ENCODE measurements around the gene RECQL5.

RECQL5 gene

DNA sequence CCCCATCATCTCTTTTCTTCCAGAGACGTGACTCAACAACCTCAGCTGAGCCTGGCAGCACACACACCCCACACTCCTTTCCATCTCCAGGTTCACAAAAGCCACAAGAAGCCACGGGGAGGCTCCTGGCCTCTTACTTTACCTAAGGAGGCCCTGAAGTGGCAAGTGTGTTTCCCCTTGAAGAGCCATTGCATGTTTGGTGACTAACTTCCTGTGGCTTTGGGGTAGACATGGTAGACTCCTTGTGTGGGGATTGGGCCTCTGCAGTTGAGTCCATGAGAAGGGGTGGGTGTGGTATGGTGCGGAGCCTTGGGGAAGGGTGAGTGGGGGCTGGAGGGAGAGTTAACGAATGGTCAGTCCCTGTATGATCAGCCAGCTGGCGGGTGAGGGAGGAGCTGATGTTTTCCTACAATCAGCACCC lies 24.4 kb upstream of the RECQL5 start:
- H3K27ac Mint-ChIP-seq, result peak overlapping the region; percentile 48 to 82 (median 64)
- H3K9me3 Mint-ChIP-seq, result no peaks in the 10 kb centered on the region
- H3K27me3 Mint-ChIP-seq (ENCODE audit: low read depth), result no peaks in the 10 kb centered on the region
- TF ChIP-seq, protein P1, sequence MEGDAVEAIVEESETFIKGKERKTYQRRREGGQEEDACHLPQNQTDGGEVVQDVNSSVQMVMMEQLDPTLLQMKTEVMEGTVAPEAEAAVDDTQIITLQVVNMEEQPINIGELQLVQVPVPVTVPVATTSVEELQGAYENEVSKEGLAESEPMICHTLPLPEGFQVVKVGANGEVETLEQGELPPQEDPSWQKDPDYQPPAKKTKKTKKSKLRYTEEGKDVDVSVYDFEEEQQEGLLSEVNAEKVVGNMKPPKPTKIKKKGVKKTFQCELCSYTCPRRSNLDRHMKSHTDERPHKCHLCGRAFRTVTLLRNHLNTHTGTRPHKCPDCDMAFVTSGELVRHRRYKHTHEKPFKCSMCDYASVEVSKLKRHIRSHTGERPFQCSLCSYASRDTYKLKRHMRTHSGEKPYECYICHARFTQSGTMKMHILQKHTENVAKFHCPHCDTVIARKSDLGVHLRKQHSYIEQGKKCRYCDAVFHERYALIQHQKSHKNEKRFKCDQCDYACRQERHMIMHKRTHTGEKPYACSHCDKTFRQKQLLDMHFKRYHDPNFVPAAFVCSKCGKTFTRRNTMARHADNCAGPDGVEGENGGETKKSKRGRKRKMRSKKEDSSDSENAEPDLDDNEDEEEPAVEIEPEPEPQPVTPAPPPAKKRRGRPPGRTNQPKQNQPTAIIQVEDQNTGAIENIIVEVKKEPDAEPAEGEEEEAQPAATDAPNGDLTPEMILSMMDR (IDR thresholded peaks at IDR 0.05; ENCODE audit: unreplicated experiment in 3 of 3), result no peak
- H3K36me3 Mint-ChIP-seq (ENCODE audit: low read depth), result peaks cover 29% of the 10 kb centered on the region
- H3K4me1 Mint-ChIP-seq, result peaks cover 4% of the 10 kb centered on the region
- H3K4me3 Mint-ChIP-seq, result no peak overlapping the region

DNA sequence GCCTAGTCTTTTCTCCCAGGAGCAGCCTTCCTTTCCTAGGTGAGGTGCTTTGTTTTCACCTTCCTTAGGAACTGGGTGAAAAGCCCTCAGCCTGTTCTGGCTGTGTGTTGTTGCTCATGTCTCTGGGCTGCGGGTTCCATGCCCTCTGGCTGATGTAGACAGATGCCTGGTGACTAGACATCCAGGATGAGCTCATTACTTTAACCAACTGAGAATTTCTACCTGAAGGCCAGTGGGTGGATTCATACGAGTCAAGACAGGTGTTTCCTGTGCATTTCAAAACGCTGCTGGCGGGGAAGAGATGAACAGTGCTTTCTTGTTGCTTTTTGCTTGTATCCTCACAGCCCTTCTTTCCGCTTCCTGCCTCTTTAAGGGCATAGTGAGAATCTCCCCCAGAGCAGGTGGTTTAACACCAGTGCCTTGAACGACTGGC lies 22.5 kb upstream of the RECQL5 start:
- TF ChIP-seq, protein P1 (IDR thresholded peaks at IDR 0.05; ENCODE audit: unreplicated experiment in 3 of 3), result no peak
- peaks cover 4% of the 10 kb centered on the region for H3K4me1 Mint-ChIP-seq
- no peak overlapping the region for H3K4me3 Mint-ChIP-seq
- no peaks in the 10 kb centered on the region for H3K9me3 Mint-ChIP-seq
- H3K36me3 Mint-ChIP-seq (ENCODE audit: low read depth), result peaks cover 23% of the 10 kb centered on the region
- no peaks in the 10 kb centered on the region for H3K27me3 Mint-ChIP-seq (ENCODE audit: low read depth)
- H3K27ac Mint-ChIP-seq, result no peak overlapping the region

DNA sequence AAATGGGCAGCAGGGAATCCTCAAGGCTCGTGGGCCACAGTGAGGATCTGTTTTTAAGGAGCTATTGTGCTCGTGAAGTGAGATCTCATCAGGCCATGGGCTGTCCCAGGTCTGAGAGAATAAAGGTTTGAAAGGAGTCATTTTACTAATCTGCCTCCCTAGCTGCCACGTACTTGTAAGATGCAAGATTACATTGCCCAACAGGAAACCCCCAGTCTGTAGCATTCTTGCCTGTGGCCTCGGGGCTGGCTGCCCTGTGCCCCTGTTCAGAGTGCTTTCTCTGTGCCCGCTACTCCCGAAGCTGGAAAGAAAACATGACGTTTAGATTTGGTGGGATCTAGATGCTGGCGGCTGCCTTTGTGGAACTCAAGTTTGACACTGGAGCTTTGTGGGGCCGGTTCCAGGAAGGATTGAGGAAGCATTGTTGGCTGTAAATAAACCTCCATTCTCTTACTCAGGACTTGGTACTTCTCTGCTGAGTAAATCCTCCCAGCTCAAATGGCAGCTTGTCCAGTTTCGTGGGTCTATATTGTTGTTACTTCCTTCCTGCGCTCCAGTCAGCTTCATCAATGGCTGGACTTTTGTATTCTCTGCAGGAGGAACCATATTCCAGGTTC lies 21.4 kb upstream of the RECQL5 start:
- Mint-ChIP-seq H3K36me3 (ENCODE audit: low read depth) (peaks cover 17% of the 10 kb centered on the region), H3K27ac (peak overlapping the region in 2 of 3 experiments; percentile 2 to 7), H3K9me3 (no peaks in the 10 kb centered on the region), H3K4me1 (peaks cover 4% of the 10 kb centered on the region), H3K4me3 (no peak overlapping the region), H3K27me3 (ENCODE audit: low read depth) (no peaks in the 10 kb centered on the region)
- TF ChIP-seq, protein P1 (IDR thresholded peaks at IDR 0.05; ENCODE audit: unreplicated experiment in 3 of 3), result no peak

- Mint-ChIP-seq H3K27ac (no peak overlapping the region), H3K9me3 (no peaks in the 10 kb centered on the region), H3K4me3 (no peak overlapping the region), H3K27me3 (ENCODE audit: low read depth) (no peaks in the 10 kb centered on the region), H3K36me3 (ENCODE audit: low read depth) (peaks cover 10% of the 10 kb centered on the region), H3K4me1 (no peaks in the 10 kb centered on the region)
- TF ChIP-seq, protein P1 (IDR thresholded peaks at IDR 0.05; ENCODE audit: unreplicated experiment in 3 of 3), result no peak
Observed at GRCh38 chr17:75685499-75685898, 18.5 kb upstream of the RECQL5 start.

- TF ChIP-seq, protein P1 (IDR thresholded peaks at IDR 0.05; ENCODE audit: unreplicated experiment in 3 of 3), result no peak
- Mint-ChIP-seq H3K27me3 (ENCODE audit: low read depth) (no peaks in the 10 kb centered on the region), H3K36me3 (ENCODE audit: low read depth) (peaks cover 11% of the 10 kb centered on the region), H3K9me3 (no peaks in the 10 kb centered on the region), H3K4me1 (no peaks in the 10 kb centered on the region), H3K27ac (no peak overlapping the region), H3K4me3 (no peak overlapping the region)
Observed at GRCh38 chr17:75684924-75685323, 18.0 kb upstream of the RECQL5 start.

DNA sequence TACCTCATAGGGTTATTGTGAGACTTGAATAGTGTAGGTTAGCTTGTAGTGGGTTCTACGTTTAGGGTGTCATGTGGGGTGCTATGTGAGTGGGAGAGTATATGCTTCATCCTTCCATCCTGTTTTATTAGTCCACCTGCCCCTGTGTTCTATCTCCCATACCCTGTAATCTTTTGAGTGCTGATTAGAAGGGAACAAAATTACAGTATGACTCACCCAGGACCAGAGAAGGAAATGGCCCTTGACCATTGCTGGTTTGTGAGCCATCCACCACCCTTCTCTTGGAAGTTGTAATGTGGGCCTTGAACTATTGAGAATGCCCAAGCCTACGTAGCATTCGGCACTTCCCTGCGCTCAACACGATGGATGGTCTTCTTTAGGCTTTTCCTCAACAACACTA lies 17.3 kb upstream of the RECQL5 start:
- H3K36me3 Mint-ChIP-seq (ENCODE audit: low read depth), result peaks cover 15% of the 10 kb centered on the region
- H3K4me1 Mint-ChIP-seq, result no peaks in the 10 kb centered on the region
- H3K27me3 Mint-ChIP-seq (ENCODE audit: low read depth), result no peaks in the 10 kb centered on the region
- H3K27ac Mint-ChIP-seq, result no peak overlapping the region
- H3K4me3 Mint-ChIP-seq, result no peak overlapping the region
- TF ChIP-seq, protein P1 (IDR thresholded peaks at IDR 0.05; ENCODE audit: unreplicated experiment in 3 of 3), result no peak
- no peaks in the 10 kb centered on the region for H3K9me3 Mint-ChIP-seq

All from nephron (organoid).